ENCODE data around the gene ZBTB18. TPM values are rescaled to one million over a fixed set of nuclear protein-coding genes. Genes with fewer than 3 reads are reported as not detected.

Gene ZBTB18
- total RNA-seq, 1 donor from 2014 or later, result 30.1 TPM

- peak overlapping the region; percentile 98 for H3K4me2 ChIP-seq
- H3K27ac ChIP-seq, result no peak overlapping the region
- H3K9ac ChIP-seq, result peak overlapping the region; percentile 53
- H3K4me3 ChIP-seq, result peak overlapping the region; percentile 89
- peak; percentile 37 for DNase-seq (ENCODE audit: low spot score)
- H3K36me3 ChIP-seq, result no peaks in the 10 kb centered on the region
- peaks cover 49% of the 10 kb centered on the region for H3K4me1 ChIP-seq
- H4K20me1 ChIP-seq (ENCODE audit: low read depth), result peaks cover 52% of the 10 kb centered on the region
- Mint-ChIP-seq H3K36me3 (no peaks in the 10 kb centered on the region), H3K9me3 (no peaks in the 10 kb centered on the region), H3K27ac (peak overlapping the region; percentile 97), H3K4me3 (no peak overlapping the region), H3K27me3 (ENCODE audit: insufficient read depth, low read depth) (peaks cover 3% of the 10 kb centered on the region), H3K4me1 (peaks cover 19% of the 10 kb centered on the region)
- no peaks in the 10 kb centered on the region for H3K9me3 ChIP-seq (ENCODE audit: low read depth)
- H2AFZ ChIP-seq (replicated peaks), result no peak overlapping the region
- peaks cover 17% of the 10 kb centered on the region for H3K27me3 ChIP-seq
- peaks cover 17% of the 10 kb centered on the region for H3F3A ChIP-seq (ENCODE audit: low read depth)
- no peak for TF ChIP-seq EZH2phosphoT487 (IDR thresholded peaks at IDR 0.05)
- TF ChIP-seq EZH2 (IDR thresholded peaks at IDR 0.05), result no peak
- H3K79me2 ChIP-seq (ENCODE audit: low read depth), result peaks cover 49% of the 10 kb centered on the region
Observed at GRCh38 chr1:244050014-244050834, 859 bp upstream of the ZBTB18 start.

DNA sequence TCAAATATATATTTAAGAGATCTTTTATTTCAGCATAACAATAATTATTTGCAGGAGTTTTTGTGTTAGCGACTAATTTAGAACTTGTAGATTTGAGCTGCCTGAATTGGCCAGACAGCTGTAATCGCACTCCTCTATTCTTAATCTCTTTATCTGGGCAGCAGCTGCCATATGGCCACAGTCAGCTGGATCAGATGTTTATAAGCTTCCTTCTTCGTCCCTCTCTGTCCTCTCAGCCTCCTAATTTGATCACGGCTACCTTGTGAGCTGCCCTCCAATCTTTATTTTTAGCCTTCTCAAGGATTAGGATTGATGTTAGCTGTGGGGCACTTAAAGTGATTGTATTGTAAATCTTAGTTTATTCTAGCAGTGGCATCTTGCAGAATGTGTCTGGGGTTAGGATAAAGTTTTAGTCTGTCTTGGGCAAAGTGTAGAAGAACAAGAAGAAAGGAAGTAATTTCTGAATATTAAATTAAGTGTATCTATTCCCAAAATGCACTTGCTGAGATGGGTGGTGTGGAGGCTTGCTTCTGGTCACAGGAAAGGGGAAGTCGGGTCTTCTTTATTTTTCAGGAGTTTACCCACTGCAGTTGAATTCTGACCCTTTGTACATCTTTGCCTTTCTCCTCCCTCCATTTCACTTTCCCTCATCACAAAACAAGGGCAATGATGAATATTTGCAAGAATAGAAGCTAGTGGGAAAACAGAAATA lies 1.1 kb downstream of the ZBTB18 start:
- no peaks in the 10 kb centered on the region for H3K9me3 ChIP-seq (ENCODE audit: low read depth)
- no peaks in the 10 kb centered on the region for H3K27me3 ChIP-seq
- H3K4me3 ChIP-seq, result peak overlapping the region; percentile 89
- H4K20me1 ChIP-seq (ENCODE audit: low read depth), result peaks cover 68% of the 10 kb centered on the region
- Mint-ChIP-seq H3K9me3 (no peaks in the 10 kb centered on the region), H3K27me3 (ENCODE audit: insufficient read depth, low read depth) (peaks cover 3% of the 10 kb centered on the region), H3K4me1 (peaks cover 24% of the 10 kb centered on the region), H3K27ac (no peak overlapping the region), H3K4me3 (no peak overlapping the region), H3K36me3 (peaks cover 2% of the 10 kb centered on the region)
- no peak overlapping the region for H3K27ac ChIP-seq
- H3K9ac ChIP-seq, result no peak overlapping the region
- DNase-seq (ENCODE audit: low spot score), result peak; percentile 57
- TF ChIP-seq, protein P1, sequence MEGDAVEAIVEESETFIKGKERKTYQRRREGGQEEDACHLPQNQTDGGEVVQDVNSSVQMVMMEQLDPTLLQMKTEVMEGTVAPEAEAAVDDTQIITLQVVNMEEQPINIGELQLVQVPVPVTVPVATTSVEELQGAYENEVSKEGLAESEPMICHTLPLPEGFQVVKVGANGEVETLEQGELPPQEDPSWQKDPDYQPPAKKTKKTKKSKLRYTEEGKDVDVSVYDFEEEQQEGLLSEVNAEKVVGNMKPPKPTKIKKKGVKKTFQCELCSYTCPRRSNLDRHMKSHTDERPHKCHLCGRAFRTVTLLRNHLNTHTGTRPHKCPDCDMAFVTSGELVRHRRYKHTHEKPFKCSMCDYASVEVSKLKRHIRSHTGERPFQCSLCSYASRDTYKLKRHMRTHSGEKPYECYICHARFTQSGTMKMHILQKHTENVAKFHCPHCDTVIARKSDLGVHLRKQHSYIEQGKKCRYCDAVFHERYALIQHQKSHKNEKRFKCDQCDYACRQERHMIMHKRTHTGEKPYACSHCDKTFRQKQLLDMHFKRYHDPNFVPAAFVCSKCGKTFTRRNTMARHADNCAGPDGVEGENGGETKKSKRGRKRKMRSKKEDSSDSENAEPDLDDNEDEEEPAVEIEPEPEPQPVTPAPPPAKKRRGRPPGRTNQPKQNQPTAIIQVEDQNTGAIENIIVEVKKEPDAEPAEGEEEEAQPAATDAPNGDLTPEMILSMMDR (IDR thresholded peaks at IDR 0.05), result no peak
- no peak for TF ChIP-seq EZH2phosphoT487 (IDR thresholded peaks at IDR 0.05)
- TF ChIP-seq EZH2 (IDR thresholded peaks at IDR 0.05), result no peak
- H3F3A ChIP-seq (ENCODE audit: low read depth), result peaks cover 32% of the 10 kb centered on the region
- H3K36me3 ChIP-seq, result no peaks in the 10 kb centered on the region
- peak overlapping the region; percentile 98 for H3K4me2 ChIP-seq
- peaks cover 61% of the 10 kb centered on the region for H3K4me1 ChIP-seq
- H3K79me2 ChIP-seq (ENCODE audit: low read depth), result peaks cover 67% of the 10 kb centered on the region
- H2AFZ ChIP-seq (replicated peaks), result no peak overlapping the region

- Histone ChIP-seq H3K4me3 (no peak overlapping the region), H3K4me2 (peak overlapping the region; percentile 98), H3K27ac (no peak overlapping the region), H3F3A (ENCODE audit: low read depth) (peaks cover 32% of the 10 kb centered on the region), H3K9ac (no peak overlapping the region), H2AFZ (replicated peaks) (no peak overlapping the region), H4K20me1 (ENCODE audit: low read depth) (peaks cover 68% of the 10 kb centered on the region), H3K9me3 (ENCODE audit: low read depth) (no peaks in the 10 kb centered on the region), H3K4me1 (peaks cover 64% of the 10 kb centered on the region), H3K27me3 (no peaks in the 10 kb centered on the region), H3K79me2 (ENCODE audit: low read depth) (peaks cover 73% of the 10 kb centered on the region), H3K36me3 (no peaks in the 10 kb centered on the region)
- Mint-ChIP-seq H3K4me1 (peaks cover 27% of the 10 kb centered on the region), H3K9me3 (no peaks in the 10 kb centered on the region), H3K27me3 (ENCODE audit: insufficient read depth, low read depth) (peaks cover 3% of the 10 kb centered on the region), H3K27ac (no peak overlapping the region), H3K4me3 (no peak overlapping the region), H3K36me3 (peaks cover 4% of the 10 kb centered on the region)
- no peak for DNase-seq (ENCODE audit: low spot score)
- TF ChIP-seq, protein P1 (IDR thresholded peaks at IDR 0.05), result no peak
- no peak for TF ChIP-seq EZH2phosphoT487 (IDR thresholded peaks at IDR 0.05)
- TF ChIP-seq EZH2 (IDR thresholded peaks at IDR 0.05), result no peak
Observed at GRCh38 chr1:244052728-244053312, 1.7 kb downstream of the ZBTB18 start.

Measured in neural progenitor cell (in vitro differentiated cells).